HG02884 (cell line): ENCODE data around the gene LIN28A.

Source experiments
- ATAC-seq: cut with Tn5 transposase; IDR thresholded peaks from one replicate; pipeline ENCODE4 v1.9.1; 2021; ENCODE audit warnings: mild to moderate bottlenecking, moderate library complexity; ENCODE audit not compliant: unreplicated experiment

Gene LIN28A

DNA sequence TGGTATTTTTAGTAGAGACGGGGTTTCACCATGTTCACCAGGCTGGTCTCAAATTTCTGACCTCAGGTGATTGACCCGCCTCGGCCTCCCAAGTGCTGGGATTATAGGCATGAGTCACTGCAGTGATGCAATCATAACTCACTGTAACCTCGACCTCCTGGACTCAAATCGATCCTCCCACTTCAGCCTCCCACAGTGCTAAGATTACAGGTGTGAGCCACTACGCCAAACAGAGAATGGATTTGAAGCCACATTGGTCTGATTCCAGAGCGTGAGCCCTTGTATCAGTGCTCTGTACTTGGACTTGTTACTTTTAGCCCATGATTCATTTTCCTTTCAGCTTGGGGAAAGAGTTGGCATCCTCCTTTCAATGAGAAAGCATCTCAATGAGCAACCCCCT lies 23.2 kb upstream of the LIN28A start:
- no peak for ATAC-seq

DNA sequence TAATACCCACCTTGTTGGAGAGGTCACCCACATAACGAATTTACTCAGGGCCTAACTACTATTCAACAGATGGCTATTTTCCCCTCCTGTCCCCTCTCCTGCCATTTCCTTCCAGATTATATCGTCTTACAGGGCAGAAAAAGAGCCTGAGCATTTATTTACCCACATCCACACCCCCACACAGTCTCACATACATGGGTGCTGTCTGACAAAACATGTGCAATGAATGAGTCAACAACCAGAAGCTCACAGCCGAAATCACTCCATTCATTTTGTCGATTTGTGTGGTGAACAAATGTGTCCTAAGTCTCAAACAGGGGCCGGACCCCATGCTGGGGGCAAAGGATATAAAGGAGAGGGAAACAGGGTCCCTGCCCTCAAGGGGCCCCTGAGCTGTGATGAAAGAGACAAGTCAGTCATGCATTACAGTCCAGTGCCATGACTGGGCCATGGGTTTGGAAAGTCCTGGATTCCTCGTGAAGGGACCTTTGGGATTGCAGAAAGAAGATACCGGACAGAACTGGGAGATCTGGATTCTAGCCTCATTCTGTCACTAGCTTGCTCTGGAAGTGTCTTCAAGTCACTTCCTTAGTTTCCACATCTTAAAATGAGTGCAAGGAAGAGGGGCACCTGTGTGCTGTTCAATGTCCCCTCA lies 21.7 kb upstream of the LIN28A start:
- ATAC-seq, result no peak

DNA sequence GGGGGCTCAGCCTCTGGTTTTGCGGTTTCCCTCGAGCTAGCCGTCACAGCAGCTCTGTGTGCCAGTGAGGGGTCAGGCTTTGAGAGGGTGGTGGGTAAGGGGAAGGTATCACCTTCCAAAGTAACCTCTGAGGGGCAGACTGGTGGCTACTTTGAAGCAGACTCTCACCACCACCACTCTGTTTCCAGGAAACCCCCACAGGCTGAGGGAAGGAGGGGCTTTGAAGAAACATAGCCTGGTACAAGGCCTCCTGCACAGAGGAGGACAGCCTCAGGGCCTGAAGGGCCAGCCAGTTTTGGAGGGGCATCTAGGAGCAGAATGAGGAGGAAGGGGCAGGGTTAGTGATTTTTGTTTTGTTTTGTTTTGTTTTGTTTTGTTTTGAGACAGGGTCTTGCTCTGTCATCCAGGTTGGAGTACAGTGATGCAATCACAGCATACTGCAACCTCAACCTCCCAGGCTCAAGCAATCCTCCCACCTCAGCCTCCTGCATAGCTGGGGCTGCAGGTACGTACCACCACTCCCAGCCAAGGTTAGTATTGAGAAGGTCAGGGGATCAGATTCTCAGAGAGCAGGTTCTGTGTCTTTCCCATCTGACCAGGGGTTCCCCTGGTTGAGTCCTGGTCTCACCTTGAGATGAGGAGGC lies 20.9 kb upstream of the LIN28A start:
- no peak for ATAC-seq

DNA sequence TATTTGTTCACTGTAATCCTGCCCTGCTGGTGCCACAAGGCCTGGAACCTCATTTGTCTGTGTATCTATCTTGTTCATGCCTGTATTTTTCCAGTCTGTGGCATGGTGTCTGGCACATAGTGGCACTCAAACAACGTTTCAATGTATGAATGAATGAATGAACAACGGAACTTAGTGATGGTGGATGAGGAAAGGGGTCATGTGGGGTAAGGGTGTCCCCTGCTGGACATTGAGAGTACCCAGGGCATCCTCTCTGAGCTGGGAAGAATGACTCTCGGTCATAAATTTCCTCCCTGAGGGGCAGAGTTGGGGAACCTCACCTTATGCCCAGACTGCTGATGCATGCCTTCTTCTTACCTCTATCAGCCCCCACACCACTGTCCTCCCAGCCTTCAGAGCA lies 19.2 kb upstream of the LIN28A start:
- ATAC-seq, result no peak

DNA sequence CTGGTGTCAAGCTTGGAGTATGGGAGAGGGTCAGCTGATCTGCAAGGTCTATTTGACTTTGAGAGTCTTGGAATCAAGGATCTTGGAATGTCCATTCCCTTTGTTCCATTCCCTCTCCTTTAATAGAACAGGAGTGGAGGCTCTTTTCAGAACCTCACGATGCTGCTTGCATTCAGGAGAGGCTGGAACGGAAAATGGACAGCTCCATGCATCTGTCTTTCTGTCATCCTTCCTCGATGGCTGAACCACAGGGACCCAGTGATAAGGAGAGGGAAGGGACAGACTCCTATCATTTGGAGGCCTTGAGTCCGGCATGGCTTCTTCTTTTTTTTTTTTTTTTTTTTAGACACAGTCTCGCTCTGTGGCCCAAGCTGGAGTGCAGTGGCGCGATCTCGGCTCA lies 14.9 kb upstream of the LIN28A start:
- ATAC-seq, result no peak

DNA sequence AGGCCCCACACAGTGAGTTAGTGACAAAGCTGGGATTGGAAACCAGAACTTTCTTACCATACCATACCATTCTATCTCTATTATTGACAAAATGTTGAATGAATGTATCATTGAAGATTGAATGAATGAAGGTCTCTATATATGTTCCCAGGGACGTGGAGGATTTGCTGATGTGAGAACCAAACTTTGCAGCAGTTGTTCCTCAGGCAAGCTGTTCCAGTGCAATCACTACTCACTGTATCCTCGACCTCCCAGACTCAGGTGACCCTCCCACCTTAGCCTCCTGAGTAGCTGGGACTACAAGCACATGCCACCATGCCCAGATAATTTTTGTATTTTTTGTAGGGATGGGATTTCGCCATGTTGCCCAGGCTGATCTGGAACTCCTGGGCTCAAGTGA lies 11.6 kb upstream of the LIN28A start:
- ATAC-seq, result no peak

DNA sequence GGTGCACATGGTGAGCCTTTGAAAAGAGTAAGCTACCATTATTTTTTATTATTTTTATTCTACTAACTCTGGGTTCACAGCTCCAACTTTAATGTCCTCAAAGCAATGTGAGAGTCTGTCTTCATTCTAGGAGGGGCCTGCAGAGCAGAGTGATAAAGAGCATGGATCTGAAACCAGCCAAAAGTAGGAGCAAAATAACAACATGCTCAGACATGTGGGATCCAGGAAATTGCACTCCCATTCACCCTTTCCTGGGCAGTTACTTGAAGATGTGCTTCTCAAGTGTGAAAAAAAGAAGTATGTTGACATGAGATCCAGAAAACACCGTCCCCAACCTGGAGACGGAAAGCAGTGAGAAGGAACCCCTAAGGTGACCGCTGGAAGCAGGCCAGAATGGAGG lies 8.7 kb upstream of the LIN28A start:
- ATAC-seq, result no peak

DNA sequence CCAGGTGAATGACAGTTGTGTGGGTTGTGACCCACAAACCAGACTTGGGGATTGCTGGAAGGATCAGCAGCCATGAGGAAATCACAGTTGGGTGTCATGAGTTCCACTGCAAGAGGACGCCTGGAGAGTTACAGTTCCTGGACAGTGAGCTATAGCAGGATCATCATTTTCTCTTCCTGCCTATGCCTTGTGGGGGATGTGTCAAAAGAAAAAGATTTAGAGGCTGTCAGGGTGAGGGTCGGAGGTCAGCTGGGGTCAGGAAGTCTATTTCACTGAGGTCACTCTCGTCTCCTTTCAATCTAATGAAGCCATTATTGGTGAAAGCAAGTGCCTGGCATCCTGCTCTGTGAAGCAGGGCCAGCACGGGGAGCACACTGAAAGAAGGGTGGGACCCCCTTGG lies 7.0 kb upstream of the LIN28A start:
- no peak for ATAC-seq

DNA sequence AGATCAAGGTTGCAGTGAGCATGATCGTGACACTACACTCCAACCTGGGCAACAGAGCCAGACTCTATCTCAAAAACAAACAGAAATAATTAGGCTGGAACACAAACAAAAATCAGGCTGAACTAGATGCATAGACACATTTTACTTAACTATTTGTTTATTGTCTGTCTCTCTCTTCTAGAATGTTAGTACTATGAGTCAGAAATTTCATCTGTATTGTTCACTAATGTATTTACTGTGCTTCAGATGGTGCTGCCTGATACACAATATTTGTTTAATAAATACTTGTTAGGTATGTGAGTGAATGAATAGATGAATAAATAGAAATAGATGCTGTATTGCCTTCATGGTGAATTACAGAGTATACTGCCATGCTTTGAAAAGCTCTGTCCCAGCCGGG lies 6.0 kb upstream of the LIN28A start:
- no peak for ATAC-seq

DNA sequence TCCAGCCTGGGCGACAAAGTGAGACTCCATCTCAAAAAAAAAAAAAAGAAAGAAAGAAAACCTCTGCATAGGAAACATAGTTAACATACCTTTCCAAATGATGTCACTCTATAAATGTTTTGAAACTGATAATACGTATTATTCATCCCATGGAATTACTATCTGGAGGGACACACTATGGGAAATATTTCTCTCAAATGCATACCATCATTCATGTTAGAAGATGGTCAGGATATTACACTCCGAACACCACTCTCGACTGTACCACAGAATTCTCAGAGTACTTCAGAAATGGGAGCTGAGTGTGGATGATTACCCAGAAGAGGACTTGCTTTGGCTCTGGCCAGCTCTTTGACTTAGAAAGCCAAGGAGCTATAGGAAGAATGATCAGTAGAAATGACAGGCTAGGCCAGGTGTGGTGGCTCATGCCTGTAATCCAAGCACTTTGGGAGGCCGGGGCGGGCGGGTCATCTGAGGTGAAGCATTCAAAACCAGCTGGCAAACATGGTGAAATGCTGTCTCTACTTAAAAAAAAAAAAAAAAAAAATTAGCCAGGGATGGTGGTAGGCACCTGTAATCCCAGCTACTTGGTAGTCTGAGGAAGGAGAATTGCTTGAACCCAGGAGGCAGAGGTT lies 5.2 kb upstream of the LIN28A start:
- ATAC-seq, result no peak

DNA sequence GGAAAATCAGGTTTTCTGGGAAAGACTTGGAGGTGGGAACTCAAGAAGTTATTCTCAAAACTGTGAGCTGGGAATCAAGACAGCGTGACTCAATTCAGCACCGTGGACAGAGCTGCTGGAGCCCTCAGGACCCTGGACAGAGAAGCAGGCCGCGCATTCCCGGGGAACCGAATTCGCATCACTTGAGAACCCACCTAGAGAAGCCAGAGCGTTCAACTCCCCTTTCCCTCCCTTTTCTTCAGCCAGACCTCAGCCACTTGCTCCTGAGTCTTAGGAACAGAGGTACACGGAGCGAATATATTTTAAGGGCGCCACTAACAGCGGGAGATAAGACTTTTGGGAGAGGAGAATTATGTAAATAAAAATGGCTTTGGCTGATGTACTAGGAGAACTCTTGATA lies 2.0 kb upstream of the LIN28A start:
- no peak for ATAC-seq

DNA sequence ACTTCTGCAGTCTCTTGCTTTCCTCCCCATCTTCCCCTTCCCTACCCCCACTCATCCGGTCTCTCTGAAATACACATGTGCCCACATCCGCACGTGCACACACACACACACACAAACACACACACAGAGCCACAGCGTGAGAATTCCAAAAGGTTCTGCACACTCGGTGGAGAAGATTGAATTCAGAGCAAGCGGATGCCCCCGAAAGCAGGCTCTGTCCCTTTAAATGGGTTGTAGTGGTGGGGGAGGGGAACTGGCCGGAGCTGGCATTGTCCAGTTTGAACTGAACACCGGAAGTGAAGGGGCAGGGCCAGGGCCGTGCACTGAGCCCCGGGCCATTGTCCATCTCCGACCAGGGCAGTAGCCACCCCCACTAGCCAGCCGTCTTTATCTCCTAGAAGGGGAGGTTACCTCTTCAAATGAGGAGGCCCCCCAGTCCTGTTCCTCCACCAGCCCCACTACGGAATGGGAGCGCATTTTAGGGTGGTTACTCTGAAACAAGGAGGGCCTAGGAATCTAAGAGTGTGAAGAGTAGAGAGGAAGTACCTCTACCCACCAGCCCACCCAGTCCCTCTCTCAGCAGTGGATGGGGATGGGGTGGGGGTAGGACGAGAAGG lies 1.3 kb upstream of the LIN28A start:
- ATAC-seq, result no peak

DNA sequence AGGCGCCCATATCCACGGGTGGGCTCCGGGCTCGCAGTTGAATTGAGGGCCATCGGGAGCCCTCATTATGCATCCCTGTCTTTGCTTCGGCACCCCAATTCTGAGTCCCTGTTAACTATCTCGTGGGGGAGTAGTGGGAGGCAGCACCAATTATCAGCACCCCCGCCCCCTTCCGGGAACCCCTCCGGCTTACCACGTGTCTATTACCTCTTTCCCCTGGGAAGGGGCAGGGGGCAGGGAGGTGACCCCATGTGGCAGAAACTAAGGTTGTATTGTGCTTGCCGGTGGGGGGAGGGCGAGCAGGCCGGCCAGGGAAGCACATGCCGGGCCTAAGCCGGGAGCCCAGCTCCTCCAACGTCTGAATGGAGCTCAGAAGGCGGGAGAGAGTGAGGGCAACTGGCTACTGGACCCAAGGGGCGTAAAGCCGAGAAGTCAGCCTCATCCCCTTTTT lies 1.0 kb downstream of the LIN28A start:
- ATAC-seq, result no peak

DNA sequence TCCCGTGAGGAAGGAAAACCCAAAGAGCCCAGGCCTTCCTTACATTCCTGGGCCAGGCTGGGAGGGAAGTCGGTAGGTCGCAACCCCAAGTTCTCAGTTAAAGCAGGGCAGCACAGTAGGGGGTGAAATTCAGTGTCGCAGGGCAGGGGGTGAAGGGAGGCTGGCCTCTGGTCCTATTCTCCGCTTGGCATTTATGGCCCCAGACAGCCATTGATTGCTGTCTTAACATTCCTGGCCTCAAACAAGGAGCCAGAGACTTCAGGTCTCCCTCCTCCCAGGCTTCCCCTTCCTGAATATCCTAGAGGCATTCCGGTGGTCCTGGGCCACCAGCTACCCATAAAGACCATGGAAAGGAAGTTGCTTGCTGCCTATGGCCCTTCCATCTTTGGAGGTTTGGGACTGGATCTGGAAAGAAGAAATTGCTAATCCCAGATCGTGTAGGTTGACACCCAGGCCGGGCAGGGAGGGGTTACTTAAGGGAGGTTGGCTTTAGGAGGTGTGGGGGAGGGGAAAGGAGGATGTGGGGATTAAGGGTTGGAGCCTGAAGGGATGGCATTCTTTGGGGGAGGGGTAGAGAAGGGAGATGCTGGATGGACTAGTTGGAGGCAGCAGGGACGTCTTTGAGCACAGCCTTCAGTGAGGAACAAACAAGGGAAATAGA lies 1.7 kb downstream of the LIN28A start:
- ATAC-seq, result no peak

DNA sequence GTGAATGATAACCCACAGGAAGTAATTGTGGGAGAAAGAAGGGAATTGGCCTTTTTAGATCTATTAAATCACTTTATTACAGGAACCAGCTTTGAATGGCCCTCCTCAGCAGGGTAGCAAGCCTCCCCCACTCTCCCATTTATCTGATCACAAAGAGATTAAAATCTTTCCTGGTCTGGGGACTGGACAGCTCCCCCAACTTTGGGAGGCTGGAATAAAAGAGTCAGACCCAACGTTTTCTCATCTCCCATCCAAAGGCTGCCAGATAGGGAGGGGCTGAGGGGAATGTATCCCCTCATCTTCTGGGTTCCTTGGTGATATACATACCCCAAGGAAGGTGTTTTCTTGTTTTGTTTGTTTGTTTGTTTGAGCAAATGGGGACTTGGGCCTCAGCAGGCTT lies 2.4 kb downstream of the LIN28A start:
- no peak for ATAC-seq

DNA sequence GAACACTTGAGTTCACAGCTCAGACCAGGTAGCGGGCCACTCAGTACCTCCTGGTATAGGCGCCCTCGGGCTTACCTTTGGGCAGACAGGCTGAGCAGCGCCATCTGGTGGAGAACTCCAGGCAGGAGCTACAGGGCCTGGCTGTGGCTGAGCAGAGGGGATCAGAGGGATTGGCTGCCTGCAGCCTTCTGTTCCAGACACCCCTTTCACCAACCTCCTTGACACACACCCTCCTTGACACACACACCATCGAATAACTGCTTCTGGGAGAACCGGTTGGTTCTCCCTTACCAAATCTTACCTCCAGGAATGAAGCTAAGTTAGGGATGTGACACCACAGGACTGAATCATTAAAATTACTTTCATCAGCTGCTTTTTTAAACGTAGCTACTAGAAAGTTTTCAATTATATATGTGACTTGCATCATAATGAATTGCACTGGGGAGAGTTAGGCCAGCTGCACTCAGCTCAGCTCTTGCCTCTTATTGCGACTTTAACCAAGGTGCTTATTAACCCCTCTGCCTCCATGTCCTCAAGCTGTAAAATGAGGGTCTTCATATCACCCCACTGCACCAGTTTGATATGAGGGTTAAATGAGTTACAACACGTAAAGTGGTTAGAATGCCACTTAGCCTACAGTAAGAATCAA lies 6.6 kb downstream of the LIN28A start:
- ATAC-seq, result no peak

DNA sequence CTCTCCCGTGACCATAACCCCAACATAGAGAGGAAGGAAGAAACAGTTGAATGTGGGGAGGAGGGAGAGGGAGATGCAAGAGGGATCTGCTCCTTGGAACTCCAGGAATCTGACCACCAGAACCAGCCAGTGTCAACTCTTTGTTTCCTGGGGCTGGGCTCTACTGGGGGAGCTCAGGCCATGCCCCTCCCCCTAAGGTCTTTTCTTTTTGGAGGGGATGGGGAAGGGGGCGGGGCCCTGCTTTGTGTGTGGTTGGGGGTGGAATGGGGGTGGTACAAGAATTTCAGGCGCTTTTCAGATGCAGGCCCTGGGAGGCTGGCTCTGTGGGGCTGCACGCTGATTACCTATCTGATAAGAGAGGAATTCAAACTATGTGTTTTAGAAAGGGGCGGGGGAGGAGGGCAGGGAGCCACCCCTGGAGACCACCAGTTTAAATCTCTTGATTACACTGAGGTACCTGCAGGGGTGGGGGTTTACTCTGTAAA lies 8.3 kb downstream of the LIN28A start:
- no peak for ATAC-seq

DNA sequence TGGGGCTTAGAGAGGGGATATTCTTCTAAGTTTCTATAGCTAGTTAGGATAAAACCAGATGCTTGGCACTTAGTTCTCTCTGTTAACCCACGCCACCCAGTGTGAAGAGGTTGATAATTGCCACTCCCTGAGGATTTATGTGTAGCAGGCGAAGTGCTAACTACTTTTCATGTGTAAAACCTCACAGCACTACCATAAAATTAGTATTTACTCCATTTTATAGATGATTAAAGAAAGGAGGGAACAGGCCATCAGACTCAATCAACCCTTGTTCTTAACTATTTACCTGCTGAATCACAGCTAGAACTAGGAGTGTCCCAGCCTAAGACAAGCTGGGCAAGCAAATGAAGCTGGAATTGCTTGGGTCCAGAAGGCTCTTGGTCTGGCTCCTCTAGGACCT lies 8.9 kb downstream of the LIN28A start:
- ATAC-seq, result no peak

DNA sequence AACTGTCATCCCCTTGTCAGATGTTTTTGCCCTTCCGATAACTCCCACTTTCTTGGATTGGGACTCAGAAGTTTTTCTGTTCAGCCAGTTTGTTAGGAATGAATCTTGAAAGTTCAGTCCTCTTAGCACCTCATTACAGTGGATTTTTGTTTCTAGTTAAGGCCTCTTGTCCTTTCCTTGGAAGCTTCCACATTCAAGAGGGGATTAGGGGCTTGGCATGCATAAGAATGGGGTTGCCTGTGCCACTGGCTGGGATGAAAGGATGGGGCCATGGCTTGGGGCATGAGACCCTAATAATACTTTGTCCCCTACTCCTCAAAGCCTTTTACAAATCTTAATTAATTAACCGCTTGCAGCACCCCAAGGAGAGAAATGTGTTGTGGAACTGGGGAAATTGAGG lies 19.1 kb downstream of the LIN28A start:
- ATAC-seq, result no peak

DNA sequence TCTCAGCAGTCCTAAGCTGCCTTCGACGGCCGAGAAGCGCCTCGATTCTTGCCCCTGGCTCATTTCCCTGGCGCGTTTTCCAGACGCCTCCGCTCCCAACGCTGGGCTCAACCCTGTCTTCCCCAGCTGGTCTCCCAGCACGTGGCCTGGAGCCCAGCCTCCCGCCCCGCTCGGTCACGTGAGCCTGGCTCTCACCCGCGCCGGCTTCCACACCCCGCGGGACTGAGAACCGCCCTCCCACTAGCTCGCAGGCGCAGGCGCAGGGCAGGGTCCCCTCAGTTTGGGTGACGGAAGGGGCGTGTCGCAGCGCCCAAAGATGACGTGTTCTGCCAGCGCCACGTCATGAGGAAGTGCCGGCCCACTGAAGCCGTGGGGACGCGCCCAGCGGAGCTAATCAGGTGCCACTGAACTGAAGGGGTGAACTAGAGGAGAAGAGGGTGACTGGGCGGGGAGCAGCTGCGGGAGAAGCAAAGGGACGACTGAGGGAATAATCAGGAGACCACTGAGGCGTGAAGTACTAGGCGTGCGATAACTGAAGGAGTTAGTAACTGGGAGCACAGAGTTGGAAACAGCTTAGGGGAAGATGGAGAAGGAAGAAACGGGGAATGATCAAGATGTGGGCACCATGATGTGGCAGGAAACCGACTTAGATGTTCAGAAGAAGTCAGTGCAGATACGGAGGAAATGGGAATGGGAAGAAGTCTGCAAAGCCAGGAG lies 21.5 kb downstream of the LIN28A start, which contains the start of gene DHDDS:
TSS of gene DHDDS (plus strand) at position 343 of the 717 bp plus-strand sequence. CDS start 625 bp downstream, outside the sequence.
- ATAC-seq, result peak; percentile 86
